GM19467 (cell line): ENCODE results near the gene FOXL3.
"Not testable (repeated sequence)": the region's sequence is repeated elsewhere in the genome, so short reads cannot be mapped to it uniquely, and the experiment has no call there.

Source experiments
- ATAC-seq: cut with Tn5 transposase; IDR thresholded peaks from one replicate; pipeline ENCODE4 v1.9.1; 2021; ENCODE audit warnings: mild to moderate bottlenecking, moderate library complexity; ENCODE audit not compliant: unreplicated experiment

The FOXL3 gene

DNA sequence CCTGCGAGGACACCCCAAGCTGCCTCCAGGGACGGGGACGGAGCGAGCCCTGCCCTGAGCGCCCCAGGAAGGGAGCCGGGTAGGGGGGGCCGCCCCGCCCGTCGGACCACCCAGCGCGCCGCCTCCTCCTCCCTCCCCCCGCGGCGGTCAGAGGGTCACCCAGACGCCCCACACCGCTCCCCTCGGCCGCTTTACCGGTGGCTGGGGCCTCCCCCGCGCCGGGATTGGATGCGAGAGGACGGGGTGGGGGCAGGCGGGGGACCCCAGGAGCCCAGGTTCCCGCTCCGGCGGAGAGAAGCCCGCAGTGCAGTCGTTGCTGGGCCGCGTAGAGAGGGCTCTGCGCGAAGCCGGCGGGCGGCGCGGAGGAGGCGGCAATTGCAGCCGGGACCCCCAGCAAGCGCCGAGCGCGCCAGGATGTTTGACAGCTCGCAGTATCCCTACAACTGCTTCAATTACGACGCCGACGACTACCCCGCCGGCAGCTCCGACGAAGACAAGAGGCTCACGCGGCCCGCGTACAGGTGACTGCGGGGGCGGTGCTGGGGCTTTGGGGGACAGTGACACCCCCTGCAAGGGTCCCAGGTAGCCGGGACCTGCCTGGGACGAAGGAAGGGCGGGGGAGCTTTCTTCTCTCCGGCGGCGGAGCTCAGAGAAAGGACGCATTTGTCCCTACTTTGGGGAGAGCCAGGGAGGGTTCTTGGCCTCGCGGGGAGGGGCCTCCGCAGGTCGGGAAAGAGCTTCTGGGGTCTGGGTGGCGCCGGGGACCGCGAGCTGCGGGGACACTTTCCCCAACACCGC, at the start of gene FOXL3:
FOXL3 (plus strand) TSS at position 415 of the 798 bp plus-strand sequence; CDS start at position 415, 0 bp downstream.
- ATAC-seq, result no peak

DNA sequence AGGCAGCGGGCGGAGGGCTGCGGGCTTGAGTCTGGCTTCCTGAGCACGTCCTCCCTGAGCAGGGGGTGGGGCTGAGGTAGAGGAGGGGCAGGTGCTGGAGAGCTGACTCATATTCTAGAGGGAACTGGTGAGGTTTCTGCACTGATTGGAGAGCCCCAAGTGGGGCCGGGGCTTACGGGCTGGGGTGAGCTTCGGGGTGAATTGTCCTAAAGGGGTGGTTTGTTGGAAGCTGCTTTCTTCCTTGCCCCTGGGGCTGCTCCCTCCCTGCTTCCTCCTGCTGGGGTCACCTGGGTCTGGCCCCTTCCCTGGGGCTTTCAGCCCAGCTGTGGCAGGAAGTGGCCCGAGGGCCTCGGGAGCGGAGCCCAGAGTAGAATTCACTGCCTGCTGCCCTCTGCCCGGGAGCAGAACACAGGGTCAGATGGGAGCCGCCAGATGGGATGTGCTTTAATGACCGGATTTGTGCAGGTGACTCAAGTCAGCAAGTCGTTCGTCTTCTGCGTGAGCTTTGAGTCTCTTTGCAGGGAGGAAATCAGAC, 49.0 kb upstream of the FOXL3 start:
- no peak for ATAC-seq

DNA sequence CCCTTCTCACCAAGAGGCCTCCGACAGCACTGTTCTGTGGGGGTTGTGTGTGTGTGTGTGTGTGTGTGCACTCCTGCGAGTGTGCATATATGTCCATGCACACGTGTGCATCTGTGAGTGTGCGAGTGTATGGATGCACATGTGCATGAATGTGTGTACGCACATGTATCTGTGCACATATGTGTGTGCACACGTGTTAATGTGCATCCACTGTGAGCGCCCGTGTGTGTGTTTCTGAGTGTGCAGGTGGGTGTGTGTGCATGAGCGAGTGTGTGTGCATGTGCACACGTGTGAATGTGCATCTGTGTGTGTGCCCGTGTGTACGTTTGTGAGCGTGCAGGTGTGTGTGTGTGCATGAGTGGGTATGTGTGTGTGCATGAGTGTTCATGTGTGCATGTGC, 48.5 kb upstream of the FOXL3 start:
- no peak for ATAC-seq

DNA sequence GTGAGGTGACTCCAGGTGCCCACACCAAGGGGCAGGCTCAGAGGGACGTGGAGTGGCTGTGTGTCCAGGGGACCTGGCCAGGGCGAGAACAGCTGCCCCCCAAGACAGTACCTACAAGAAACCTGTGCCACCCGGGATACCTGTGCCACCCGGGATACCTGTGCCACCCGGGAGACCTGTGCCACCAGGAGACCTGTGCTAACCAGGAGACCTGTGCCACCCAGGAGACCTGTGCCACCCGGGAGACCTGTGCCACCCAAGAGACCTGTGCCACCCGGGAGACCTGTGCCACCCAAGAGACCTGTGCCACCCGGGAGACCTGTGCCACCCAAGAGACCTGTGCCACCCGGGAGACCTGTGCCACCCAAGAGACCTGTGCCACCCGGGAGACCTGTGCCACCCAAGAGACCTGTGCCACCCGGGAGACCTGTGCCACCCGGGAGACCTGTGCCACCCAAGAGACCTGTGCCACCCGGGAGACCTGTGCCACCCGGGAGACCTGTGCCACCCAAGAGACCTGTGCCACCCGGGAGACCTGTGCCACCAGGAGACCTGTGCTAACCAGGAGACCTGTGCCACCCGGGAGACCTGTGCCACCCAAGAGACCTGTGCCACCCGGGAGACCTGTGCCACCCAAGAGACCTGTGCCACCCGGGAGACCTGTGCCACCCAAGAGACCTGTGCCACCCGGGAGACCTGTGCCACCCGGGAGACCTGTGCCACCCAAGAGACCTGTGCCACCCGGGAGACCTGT, 47.0 kb upstream of the FOXL3 start:
- not testable (repeated sequence) for ATAC-seq

DNA sequence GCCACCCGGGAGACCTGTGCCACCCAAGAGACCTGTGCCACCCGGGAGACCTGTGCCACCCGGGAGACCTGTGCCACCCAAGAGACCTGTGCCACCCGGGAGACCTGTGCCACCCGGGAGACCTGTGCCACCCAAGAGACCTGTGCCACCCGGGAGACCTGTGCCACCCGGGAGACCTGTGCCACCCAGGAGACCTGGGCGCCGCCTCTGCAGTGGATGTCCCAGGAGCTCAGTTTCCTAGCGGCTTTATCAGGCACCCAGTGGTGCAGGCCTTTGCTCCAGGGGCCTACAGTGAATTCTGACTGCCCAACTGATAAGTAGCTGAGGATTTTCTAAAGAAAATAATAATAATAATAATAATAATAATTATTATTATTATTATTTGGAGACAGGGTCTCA, 46.4 kb upstream of the FOXL3 start:
- ATAC-seq, result not testable (repeated sequence)

DNA sequence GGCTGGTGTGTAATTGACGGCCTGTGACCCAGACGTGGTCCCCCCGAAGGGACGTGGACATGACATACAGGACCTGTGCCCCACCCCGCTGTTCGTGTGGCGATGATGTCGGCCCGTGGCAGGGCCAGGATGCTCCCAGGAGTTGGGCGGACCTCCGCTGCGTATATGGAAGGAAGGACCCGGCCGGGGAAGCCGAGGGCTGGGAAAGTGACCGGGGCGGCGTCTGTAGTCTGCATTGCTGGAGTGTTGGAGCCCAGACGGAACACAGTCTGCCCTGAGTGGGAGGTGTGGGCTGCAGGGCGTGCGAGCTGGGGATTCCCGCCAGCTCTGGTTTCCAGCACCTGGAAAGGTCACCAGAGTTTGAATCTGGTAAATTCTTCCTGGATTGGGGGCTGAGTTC, 45.0 kb upstream of the FOXL3 start:
- no peak for ATAC-seq

DNA sequence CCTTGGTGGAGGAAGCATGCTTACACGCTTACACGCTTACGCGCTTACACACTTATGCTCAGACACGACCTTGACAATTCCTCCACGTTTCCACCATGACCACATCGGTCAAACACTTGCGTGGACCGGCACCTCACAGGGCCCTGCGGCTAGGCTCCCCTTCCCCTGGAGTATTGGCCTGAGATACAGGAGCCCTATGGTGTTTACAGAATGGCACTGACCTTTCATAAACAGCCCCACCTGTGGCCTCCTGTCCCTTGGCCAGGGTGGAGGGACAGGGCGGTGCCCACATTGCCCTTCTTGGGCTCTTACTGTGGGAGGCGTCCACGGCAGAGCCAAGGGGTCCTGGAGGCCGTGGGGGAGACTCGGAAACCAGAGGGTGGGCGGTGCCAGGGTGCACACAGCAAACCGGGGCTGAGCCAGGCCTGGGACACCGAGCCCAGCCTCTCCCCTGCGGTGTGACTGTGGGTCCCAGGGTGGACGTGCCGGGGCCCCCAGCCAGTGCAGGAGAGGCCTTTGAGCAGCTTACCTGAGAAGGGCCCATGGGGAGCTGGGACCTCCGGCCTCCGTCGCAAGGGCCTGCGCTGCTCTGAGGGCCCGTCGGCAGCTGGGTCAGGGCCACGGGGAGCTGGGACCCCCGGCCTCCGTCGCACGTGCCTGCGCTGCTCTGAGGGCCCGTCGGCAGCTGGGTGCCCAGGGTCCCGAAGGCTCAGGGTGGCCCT, 44.2 kb upstream of the FOXL3 start:
- ATAC-seq, result no peak

DNA sequence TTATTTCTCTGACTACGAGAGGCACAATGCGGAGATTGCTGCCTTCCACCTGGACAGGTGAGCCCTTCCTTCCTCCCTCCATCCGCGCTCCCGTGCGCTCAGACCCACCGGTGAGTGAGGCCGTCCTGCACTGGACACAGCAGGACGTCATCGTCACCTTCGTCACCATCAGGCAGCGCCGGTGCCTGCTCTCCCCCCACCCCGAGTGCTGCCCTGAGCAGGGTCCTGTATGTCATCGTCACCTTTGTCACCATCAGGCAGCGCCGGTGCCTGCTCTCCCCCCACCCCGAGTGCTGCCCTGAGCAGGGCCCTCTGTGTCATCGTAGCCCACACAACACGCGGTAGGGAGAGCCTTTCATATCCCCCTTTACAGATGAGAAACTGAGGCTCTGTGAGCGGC, 43.5 kb upstream of the FOXL3 start:
- no peak for ATAC-seq

DNA sequence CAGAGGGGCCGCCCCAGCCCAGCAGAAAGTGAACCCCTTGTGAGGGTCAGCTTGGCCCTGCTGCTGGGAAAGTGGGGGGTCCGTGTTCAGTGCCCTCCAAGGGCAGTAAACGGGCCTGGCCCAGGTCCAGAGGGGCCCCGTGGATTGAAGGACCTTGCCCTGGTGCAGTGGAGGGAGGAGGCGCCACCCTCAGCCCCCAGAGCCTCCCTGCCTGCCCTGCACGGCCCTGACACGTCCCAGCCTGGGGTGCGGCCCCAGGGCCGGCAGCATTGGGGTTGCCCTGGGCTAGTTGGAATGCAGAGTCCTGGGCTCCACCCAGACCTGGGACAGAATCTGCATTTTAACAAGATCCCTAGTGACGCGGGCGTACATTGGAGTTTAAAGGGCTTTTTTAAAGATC, 42.8 kb upstream of the FOXL3 start:
- ATAC-seq, result no peak

DNA sequence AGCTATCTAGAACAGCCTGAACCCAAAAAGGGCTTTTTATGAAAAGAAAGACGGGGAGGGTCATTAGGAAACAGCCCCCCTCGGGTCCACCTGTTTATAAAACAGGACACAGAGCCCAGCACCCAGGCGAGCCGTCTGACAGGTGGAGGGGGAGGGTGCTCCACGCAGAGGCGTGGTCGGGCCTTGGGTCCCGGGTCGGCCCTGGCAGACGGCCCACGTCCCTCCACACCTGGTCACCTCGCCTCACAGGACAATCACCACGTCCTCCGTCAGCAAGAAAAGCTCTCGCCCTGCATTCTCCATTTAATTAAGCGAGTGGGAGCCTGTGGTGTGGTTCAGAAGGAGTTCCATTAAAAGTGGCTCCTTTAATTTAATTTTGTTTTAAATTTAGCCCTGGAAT, 42.3 kb upstream of the FOXL3 start:
- ATAC-seq, result no peak

DNA sequence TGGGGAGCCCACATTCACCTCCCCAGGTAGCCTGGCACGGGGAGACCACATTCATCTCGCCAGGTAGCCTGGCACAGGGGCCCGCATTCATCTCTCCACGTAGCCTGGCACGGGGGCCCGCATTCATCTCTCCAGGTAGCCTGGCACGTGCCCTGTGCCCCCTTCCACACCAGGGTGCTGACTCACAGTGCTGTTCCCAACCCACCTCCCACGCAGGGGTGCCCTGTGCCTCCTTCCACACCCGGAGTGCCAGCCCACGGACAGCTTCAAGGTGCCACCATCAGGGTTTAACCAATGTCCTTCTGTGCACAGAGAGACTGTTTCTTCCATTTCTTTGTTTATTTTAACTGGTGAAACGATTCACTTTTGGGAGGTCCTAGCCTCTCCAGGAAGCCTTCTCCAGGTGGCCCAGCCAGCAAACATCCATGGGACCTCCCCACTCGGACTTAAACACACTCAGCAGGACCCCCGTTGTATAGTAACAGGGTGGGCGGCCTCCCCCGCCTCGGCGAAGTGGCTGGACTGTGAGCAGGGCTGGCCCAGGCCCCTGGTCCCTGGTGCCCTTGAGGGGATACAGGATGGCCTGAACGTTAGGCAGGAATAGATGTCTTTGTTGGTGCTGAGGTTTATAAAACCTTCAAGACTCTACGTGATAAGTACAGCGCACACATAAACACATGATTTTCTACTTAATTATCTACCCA, 41.1 kb upstream of the FOXL3 start:
- ATAC-seq, result no peak

DNA sequence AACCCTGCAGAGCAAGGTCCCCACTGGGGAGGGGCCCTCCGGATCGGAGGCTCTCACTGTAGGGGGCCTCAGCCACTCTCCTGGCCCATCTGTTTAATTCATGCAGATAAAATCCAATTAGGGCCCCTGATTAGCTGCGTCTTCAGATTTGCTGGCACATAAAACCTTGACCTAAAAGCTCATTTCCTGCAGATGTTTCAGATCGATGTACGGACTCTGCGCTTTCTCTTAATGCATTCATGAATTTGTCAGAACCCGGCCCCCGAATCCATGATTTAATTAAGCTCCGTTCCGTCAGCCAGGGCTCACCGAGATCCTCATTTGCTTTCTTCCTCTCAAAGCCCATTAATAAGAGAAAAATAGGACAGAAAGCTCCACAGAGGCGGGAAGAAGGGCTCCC, 40.0 kb upstream of the FOXL3 start:
- ATAC-seq, result no peak

DNA sequence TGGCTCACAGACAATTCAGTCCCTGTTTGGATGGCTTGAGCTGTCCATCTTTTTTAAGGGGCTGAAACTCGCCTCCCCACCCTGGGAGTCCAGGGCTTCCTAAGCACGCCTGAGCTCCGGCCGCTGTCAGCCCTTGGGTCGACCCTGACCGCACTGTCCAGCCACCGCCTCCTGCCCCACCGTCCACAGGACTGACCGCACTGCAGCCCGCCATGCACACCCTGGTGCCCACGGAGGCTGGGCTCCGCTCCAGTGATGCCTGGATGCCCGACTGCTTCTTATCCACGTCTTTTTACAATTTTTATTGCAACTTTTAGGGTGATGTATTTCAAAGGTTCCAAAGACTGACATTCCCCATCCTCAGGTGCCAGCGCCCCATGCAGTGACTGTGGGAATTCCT, 39.4 kb upstream of the FOXL3 start:
- no peak for ATAC-seq

DNA sequence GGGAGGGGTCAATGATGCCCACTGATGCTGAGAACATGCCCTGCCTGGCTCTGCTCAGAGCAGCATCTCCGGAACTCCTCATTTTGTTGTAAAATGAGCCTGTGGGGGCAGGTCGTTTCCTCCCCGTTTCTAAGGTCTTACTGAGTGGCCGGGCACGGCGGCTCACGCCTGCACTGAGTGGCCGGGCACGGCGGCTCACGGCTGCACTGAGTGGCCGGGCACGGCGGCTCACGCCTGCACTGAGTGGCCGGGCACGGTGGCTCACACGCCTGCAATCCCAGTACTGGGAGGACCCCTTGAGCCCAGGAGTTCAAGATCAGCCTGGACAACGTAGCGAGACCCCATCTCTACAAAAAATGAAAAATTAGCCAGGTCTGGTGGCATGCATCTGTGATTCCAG, 39.0 kb upstream of the FOXL3 start:
- no peak for ATAC-seq

DNA sequence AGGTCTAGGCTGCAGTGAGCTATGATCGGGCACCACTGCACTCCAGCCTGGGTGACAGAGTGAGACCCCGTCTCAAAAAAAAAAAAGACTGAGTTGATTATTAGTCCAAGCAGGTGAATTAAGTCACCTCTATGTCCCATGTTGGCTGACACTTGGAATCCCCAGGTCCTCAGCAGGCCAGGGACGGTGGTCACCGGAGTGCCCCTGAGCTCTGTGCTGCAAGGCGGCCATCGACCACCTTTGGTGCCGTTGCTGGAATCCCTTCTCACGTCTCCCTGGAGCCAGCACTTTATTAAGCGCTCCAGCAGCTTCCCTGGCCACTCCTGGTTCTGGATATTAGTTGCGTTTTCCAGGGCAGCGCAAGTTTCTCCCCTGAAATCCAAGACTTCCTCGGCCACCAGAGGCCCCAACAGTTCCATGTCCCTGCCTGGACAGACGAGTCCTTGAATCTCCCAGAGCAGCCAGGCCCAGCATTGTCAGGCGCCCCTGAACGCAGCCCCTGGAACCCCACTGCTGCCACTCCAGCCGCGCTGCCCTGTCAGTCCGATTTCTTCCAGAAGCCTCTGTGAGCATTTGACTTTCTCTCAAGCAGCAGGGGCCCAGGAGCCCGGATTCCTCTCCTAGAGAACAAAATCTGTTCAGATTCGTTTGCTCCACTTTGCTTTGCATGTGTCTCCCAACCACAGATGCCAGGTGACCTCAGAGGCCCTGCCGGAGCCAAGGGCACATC, 38.4 kb upstream of the FOXL3 start:
- ATAC-seq, result no peak

DNA sequence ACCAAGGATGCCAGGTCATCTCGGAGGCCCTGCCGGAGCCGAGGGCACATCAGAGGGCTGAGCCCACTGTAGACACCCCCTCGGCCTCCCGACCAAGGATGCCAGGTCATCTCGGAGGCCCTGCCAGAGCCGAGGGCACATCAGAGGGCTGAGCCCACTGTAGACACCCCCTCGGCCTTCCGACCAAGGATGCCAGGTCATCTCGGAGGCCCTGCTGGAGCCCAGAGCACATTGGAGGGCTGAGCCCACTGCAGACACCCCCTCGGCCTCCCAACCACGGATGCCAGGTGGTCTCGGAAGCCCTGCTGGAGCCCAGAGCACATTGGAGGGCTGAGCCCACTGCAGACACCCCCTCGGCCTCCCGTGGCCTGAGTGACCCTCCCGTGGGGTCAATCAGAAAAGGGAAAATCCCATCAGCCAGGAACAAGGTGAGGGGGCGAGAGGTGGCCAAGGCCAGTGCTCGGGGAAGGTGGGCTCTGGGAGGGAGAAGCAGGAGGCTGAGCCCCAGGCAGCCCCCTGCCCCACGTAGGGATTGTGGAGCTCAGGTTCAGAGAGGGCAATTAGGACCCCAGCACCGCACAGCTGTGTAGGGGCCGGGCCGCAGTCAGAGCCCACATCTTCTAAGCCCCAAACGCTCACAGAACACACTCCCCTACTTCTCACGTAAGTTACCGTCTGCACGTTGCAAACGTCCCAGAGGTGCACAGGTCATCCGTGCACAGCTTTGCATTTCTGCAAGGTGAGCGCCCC, 37.6 kb upstream of the FOXL3 start:
- no peak for ATAC-seq

DNA sequence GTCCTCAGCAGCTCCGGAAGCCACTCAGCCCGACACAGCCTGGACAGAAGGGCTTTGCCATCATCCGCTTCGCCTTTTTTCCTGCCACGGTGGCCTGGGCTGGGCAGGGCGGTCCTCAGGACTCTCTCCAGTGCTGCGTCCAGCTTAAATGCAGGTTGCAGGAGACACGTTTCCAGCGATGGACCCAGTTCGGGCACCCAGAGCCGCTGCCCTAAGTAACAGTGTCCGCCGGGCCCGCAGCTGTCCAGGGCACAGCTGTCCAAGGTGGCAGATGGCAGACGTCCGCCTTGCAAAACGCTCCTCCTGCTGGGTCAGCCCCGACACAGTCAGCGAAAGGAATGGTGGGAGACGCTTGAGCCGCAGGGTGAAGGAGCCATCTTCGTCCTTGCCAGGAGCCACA, 37.0 kb upstream of the FOXL3 start:
- ATAC-seq, result no peak

DNA sequence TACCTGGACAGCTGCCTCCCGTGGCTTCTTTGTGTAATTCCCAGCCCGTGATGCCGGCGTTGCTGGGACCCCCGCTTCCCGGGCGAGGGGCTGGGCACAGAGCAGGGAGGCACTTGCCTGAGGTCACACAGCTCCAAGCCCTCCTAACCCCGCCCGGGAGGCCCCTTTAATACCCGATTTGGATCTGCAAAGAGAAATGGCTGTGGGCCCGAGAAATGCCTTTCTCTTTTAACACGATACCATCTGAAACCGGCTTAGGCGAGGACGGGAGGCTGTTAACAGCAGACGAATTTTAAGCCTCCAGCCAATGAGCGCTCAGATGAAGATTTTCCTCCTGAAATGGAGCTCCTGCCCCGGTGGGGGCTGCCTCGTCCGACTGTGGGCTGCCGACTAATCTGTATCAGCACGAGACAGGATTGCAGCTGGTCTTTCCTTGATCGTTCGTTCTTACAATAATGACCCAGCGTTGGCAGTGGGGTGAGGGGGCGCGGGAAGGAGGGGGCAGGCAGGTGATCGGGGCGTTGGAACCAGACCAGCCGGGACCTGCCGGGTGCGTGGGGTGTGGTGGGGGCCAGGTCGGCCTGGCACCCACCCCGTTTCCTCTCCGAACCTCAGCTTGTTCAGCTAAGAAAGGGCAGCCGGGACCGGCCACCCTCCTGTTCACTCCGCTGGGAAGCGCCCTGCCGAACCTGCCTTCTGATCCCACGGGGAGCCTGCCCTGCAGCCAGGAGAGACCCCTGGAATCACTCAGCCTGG, 36.2 kb upstream of the FOXL3 start:
- no peak for ATAC-seq
